Heart right ventricle (tissue), 16 donors: ENCODE measurements around the gene TBC1D22A. TPM values are rescaled to one million over a fixed set of nuclear protein-coding genes. Genes with fewer than 3 reads are reported as not detected.

Experiments used
- ATAC-seq, 8 donors: fragments of 200-7000 bp; cut with Tn5 transposase; one replicate each; pipeline ENCODE4 v1.9.1; 2020; ENCODE audit warnings: mild to moderate bottlenecking in 8 of 8, moderate library complexity in 8 of 8, moderate number of reproducible peaks in 1 of 8
- DNase-seq, 2 donors: peaks; one replicate each; pipeline ENCODE4 v3.0.0-alpha.2; 2020
- H3K27ac ChIP-seq, 10 donors: fragments of 200-600 bp; sonication (generic) in 2 of 10; one replicate each; pipeline versions ENCODE4 v1.5.0 to v1.8.0; 2020 to 2022; ENCODE audit warnings: mild to moderate bottlenecking in 3 of 10
- H3K27me3 ChIP-seq, 7 donors: fragments of 200-600 bp; one replicate each; pipeline ENCODE4 v1.8.0; 2021 to 2022; ENCODE audit warnings: mild to moderate bottlenecking in 2 of 7
- H3K36me3 ChIP-seq, 9 donors: fragments of 200-600 bp; sonication (generic) in 1 of 9; one replicate each; pipeline versions ENCODE4 v1.5.0 to v1.8.0; 2020 to 2022; ENCODE audit warnings: mild to moderate bottlenecking in 2 of 9
- H3K4me1 ChIP-seq, 9 donors: fragments of 200-600 bp; sonication (generic) in 1 of 9; one replicate each; pipeline versions ENCODE4 v1.5.0 to v1.8.0; 2020 to 2022; ENCODE audit warnings: mild to moderate bottlenecking in 4 of 9
- H3K4me3 ChIP-seq, 10 donors: fragments of 200-600 bp; sonication (generic) in 2 of 10; one replicate each; pipeline versions ENCODE4 v1.5.0 to v1.8.0; 2020 to 2022; ENCODE audit warnings: mild to moderate bottlenecking in 7 of 10, moderate library complexity in 2 of 10
- H3K9me3 ChIP-seq, 11 donors: fragments of 200-600 bp in 10 of 11; sonication (generic) in 2 of 11; one replicate each; pipeline versions ENCODE4 v1.5.0 to v1.8.0; 2013 to 2022; ENCODE audit warnings: mild to moderate bottlenecking in 2 of 11, control low read depth in 1 of 11, moderate library complexity in 1 of 11
- whole genome bisulfite sequencing, 2 donors: extraction: QIAGEN DNeasy Blood & Tissue Kit; methylation state at CpG; one replicate each; pipeline ENCODE4 v1.1.7; 2013; ENCODE audit warnings: inconsistent platforms in 1 of 2; 5-methylcytosine and 5-hydroxymethylcytosine counted together
- intact Hi-C, 10 donors: fragments of 100-400 bp; cut with DNase I; formaldehyde crosslinking; loops; one replicate each; pipeline versions ENCODE4 v1.11.1 to v1.14.2; 2022
- polyA plus RNA-seq, 2 donors: library from polyadenylated mRNA; stranded (reverse); fragments of 200-250 nt; gene quantifications; one replicate each; pipeline ENCODE4 v1.2.3, GENCODE V29; 2013
- total RNA-seq, 10 donors: library from RNA; stranded (reverse); fragmentation: NEBNext Ultra II Directional in 3 of 10; extraction: Animal tissue kit (Norgen Biotek cat#: 25700) in 3 of 10; gene quantifications; one replicate each; pipeline versions ENCODE4 v1.2.1 to v1.2.4, GENCODE V29; 2021 to 2023
- TF ChIP-seq, protein P1 (sequence below), 9 donors: fragments of 200-600 bp; sonication (generic) in 2 of 9; IDR thresholded peaks; one replicate each; pipeline versions ENCODE4 v1.5.0 to v1.8.0; 2021 to 2022; ENCODE audit warnings: antibody characterized with exemption in 9 of 9, mild to moderate bottlenecking in 5 of 9, moderate library complexity in 1 of 9
- donor health status: Arrhythmogenic right ventricular cardiomyopathy.
- donor health status: ischemic (EF 13 %, LVEDD 7.1; RV severe dilation, severe dysfunction).
- donor health status: healthy with polysubstance abuse.
- donor health status: DM: no; HTN: yes; CAD: no.
- donor health status: DM: no; HTN: no; CAD: no.
- donor health status: ischemic (EF 25% LVEDD 6.9; RV normal size, moderate dysfunction).
- donor health status: ischemic (EF 25% LVEDD 5.7; RV mildly dilated, moderate dysfunction).
- donor health status: healthy.
- donor health status: DM: yes; HTN: yes; CAD: no.
- donor health status: Ischemic cardiomyopathy.
- donor health status: ischemic (EF 35%, LVEDD 5.7; RV mildly dilated, moderate dysfunction).
- donor health status: nonischemic (EF 11% LVEDD 7.7; RV severe dilation, severe dysfunction).
- donor health status: DM: yes; HTN: yes; CAD: no.
- donor health status: PGD.
- donor health status: ischemic (EF 29% LVEDD 5.4; RV normal size, mild dysfunction).
- donor health status: nonischemic (EF 23%, LVEDD 6.1; RV moderate dilation, normal function).

The TBC1D22A gene
- total and polyA plus RNA-seq, 12 donors, result 7.2 to 27.9 (median 17.9) TPM

DNA sequence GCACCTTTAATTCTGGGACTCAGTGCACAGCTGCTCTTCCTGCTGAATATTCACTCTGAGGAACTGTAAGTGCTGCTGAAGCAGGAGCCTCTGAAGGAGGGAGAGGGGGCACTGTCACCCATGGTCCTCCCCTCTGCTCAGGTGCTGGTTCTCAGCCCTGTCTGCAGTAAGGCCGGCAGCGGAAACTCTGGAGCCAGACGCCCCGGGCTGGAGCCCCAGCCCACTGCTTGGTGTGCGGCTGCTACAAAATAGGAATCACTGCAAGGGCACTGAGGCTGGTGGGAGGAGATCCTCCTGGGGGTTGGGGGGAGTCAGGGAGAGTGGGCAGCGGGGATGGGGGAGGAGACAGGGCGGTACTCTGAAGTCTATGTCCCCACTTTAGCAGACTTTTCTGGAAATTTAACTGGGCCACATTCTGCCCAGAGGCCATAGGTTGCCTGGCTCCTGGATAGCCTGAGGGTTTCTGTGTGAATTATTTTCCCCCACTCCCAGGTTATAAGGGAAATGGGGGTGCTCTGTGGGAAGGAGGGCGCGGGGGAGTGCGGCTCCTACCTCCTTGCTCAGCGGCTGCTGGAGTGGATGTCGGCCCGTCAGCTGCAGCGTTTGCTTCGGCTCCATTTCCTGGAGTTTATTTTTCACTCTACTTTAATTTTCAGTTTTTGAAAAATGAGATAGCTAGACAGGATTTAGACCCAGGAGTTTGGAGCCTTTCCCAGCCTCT, 33.6 kb downstream of the TBC1D22A start:
- intact Hi-C loops, result loop anchor here in 6 of 10 donors (5.0 to 10.0 kb wide), 4 partner anchors 39 to 1699 kb away; no protein-coding TSS in a partner anchor
- H3K4me3 ChIP-seq, result no peak overlapping the region
- 78 to 82% methylated on average over 14 to 15 of the region's 15 CpGs for WGBS, 2 donors
- H3K36me3 ChIP-seq, result peaks cover 0 to 86% (median 33%) of the 10 kb centered on the region in 9 donors
- H3K4me1 ChIP-seq, result peaks cover 0 to 39% (median 28%) of the 10 kb centered on the region in 9 donors
- TF ChIP-seq, protein P1, sequence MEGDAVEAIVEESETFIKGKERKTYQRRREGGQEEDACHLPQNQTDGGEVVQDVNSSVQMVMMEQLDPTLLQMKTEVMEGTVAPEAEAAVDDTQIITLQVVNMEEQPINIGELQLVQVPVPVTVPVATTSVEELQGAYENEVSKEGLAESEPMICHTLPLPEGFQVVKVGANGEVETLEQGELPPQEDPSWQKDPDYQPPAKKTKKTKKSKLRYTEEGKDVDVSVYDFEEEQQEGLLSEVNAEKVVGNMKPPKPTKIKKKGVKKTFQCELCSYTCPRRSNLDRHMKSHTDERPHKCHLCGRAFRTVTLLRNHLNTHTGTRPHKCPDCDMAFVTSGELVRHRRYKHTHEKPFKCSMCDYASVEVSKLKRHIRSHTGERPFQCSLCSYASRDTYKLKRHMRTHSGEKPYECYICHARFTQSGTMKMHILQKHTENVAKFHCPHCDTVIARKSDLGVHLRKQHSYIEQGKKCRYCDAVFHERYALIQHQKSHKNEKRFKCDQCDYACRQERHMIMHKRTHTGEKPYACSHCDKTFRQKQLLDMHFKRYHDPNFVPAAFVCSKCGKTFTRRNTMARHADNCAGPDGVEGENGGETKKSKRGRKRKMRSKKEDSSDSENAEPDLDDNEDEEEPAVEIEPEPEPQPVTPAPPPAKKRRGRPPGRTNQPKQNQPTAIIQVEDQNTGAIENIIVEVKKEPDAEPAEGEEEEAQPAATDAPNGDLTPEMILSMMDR (IDR thresholded peaks at IDR 0.05), result no peak
- DNase-seq, result no peak
- no peaks in the 10 kb centered on the region for H3K9me3 ChIP-seq
- no peaks in the 10 kb centered on the region for H3K27me3 ChIP-seq
- H3K27ac ChIP-seq, result no peak overlapping the region
- ATAC-seq, result no peak

DNA sequence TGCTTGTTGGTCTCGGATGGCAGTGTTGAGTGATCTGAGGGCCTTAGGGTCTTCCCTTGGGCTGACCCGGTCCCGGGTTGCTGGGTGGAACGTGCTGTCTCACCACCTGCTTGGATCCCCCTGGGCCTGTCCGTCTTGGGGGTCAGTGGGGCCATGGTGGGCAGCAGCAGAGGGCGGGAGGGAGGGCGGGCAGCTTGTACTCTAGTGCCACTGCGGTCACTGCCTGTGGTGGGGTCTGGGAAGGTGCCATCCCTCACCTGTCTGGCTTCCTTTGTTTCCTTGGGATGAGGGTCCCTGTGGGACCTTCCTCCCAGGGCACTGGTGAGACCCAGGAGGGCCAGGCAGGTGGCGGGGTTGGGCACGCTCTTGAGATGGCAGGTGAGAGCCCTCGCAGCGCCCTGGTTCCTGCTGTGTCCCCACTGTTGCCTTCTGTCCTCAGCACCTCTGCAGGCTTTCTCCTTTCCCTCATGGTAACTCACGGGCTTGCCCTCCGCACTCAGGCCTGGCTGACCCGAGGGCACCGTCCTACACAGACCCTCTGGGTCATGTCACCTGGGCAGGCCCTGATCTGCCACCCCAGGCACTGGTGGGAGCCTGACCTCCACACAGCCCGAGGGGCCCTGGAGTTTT, 34.2 kb downstream of the TBC1D22A start:
- peaks cover 0 to 32% (median 21%) of the 10 kb centered on the region in 9 donors for H3K4me1 ChIP-seq
- H3K4me3 ChIP-seq, result no peak overlapping the region
- peaks cover 0 to 93% (median 33%) of the 10 kb centered on the region in 9 donors for H3K36me3 ChIP-seq
- H3K27me3 ChIP-seq, result no peaks in the 10 kb centered on the region
- TF ChIP-seq, protein P1 (IDR thresholded peaks at IDR 0.05), result no peak
- no peak overlapping the region for H3K27ac ChIP-seq
- H3K9me3 ChIP-seq, result no peaks in the 10 kb centered on the region
- ATAC-seq (no peak), DNase-seq (no peak)
- intact Hi-C loops, result loop anchor here in 6 of 10 donors (5.0 to 10.0 kb wide), 4 partner anchors 39 to 1698 kb away; no protein-coding TSS in a partner anchor
- WGBS, 2 donors, result 87 to 89% methylated on average over 17 of the region's 17 CpGs

DNA sequence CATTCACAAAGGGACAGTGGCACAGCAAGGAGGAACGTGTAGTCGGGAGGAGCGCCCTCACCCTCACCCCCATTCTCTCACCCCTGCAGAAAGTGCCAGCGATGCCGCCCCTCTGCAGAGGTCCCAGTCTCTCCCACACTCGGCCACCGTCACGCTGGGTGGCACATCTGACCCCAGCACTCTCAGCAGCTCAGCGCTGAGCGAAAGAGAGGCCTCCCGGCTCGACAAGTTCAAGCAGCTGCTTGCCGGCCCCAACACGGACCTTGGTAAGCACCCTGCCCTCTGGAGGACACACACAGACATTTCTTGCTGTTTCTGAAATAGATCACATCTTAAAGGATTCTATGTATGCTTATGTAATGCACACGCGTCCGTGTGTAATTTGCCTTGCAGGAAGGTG, 34.9 kb downstream of the TBC1D22A start:
- WGBS, 2 donors, result 78 to 84% methylated on average over 17 of the region's 17 CpGs
- DNase-seq (no peak), ATAC-seq (no peak)
- TF ChIP-seq, protein P1 (IDR thresholded peaks at IDR 0.05), result peak in 3 of 9 donors; percentile 10 to 24 (median 12)
- Histone ChIP-seq H3K36me3 (peaks cover 0 to 94% (median 33%) of the 10 kb centered on the region in 9 donors), H3K27me3 (no peaks in the 10 kb centered on the region), H3K4me1 (peaks cover 0 to 26% (median 14%) of the 10 kb centered on the region in 9 donors), H3K9me3 (no peaks in the 10 kb centered on the region), H3K4me3 (no peak overlapping the region), H3K27ac (no peak overlapping the region)
- intact Hi-C loops, result loop anchor here in 6 of 10 donors (5.0 to 10.0 kb wide), 4 partner anchors 40 to 1697 kb away; no protein-coding TSS in a partner anchor

DNA sequence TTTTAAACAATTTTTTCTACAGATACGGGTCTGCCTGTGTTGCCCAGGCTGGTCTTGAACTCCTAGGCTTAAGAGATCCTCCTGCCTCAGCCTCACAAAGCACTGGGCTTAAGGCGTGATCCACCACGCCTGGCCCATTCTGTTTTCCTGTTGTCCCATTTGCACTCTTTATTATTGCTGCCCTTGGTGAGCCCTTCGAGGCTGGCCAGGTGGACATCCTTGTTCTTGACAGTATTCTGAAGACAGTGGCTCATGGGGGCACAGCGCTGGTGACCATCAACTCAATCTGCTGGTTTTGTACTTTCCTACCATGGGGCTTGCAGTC, 35.6 kb downstream of the TBC1D22A start:
- Histone ChIP-seq H3K9me3 (no peaks in the 10 kb centered on the region), H3K36me3 (peaks cover 0 to 88% (median 33%) of the 10 kb centered on the region in 9 donors), H3K27ac (no peak overlapping the region), H3K27me3 (no peaks in the 10 kb centered on the region), H3K4me1 (peaks cover 0 to 20% (median 9%) of the 10 kb centered on the region in 9 donors), H3K4me3 (no peak overlapping the region)
- intact Hi-C loops, result loop anchor here in 7 of 10 donors (2.0 to 10.0 kb wide), 5 partner anchors 39 to 1697 kb away; no protein-coding TSS in a partner anchor
- DNase-seq (no peak), ATAC-seq (no peak)
- 92 to 95% methylated on average over 5 of the region's 5 CpGs for WGBS, 2 donors
- TF ChIP-seq, protein P1 (IDR thresholded peaks at IDR 0.05), result no peak
